GM12872 (cell line): ENCODE results near the gene SPATS2.

ENCODE experiments used
- CTCF ChIP-seq: IDR thresholded peaks from 3 replicates; pipeline ENCODE4 v1.5.1; 2011; ENCODE audit warnings: low read depth, mild to moderate bottlenecking, low read length, moderate library complexity; ENCODE audit not compliant: insufficient read depth

Gene SPATS2

GRCh38 chr12:49367381-49368239 is at the start of gene SPATS2:
SPATS2 (plus strand) TSS chr12:49367462; CDS start chr12:49461013, 93,551 bp downstream.
- TF ChIP-seq CTCF = no peak

- TF ChIP-seq CTCF = no peak
Observed at GRCh38 chr12:49322367-49322707, 44.9 kb upstream of the SPATS2 start.

GRCh38 chr12:49322708-49323523 is 44.3 kb upstream of the SPATS2 start, which contains the start of gene TROAP:
TROAP (plus strand) TSS chr12:49323255; CDS start chr12:49323609, 354 bp downstream.
- TF ChIP-seq CTCF = no peak

GRCh38 chr12:49323524-49324097 is 43.7 kb upstream of the SPATS2 start:
- TF ChIP-seq CTCF = no peak

GRCh38 chr12:49325606-49326005 is 41.7 kb upstream of the SPATS2 start:
- TF ChIP-seq CTCF = no peak

GRCh38 chr12:49327368-49327767 is 39.9 kb upstream of the SPATS2 start:
- no peak for TF ChIP-seq CTCF

GRCh38 chr12:49327887-49328286 is 39.4 kb upstream of the SPATS2 start:
- no peak for TF ChIP-seq CTCF
